Measurements from ENCODE around the gene TSPO. TPM values are rescaled to one million over a fixed set of nuclear protein-coding genes. Genes with fewer than 3 reads are reported as not detected.

Gene TSPO
- total and polyA plus RNA-seq, 3 donors from 2014 or later, result 42.8 to 92.5 (median 68.7) TPM

- 63 to 70% methylated on average over 8 of the region's 8 CpGs for WGBS, 2 donors
- TF ChIP-seq POLR2A (IDR thresholded peaks at IDR 0.05) (no peak), CTCF (IDR thresholded peaks at IDR 0.05) (no peak)
- H3K4me3 ChIP-seq, result no peak overlapping the region
These were observed 3.5 kb upstream of the TSPO start for GRCh38 chr22:43147821-43148220.

GRCh38 chr22:43148581-43148980 is 2.8 kb upstream of the TSPO start:
- TF ChIP-seq CTCF (IDR thresholded peaks at IDR 0.05), result no peak
- no peaks in the 10 kb centered on the region for H3K36me3 ChIP-seq (ENCODE audit: low read depth, missing control alignments)
- H3K27me3 ChIP-seq, result no peaks in the 10 kb centered on the region
- H3K9me3 ChIP-seq, result no peaks in the 10 kb centered on the region
- H3K4me3 ChIP-seq, result no peak overlapping the region
- intact Hi-C loops (cut with DNase I; ENCODE audit: low total_unique reads), result no loop called here
- no peak for DNase-seq
- H3K27ac ChIP-seq, result no peak overlapping the region
- WGBS, 2 donors, result 59 to 64% methylated on average over 4 to 6 of the region's 6 CpGs
- peaks cover 13% of the 10 kb centered on the region for H3K4me1 ChIP-seq

More at GRCh38 chr22:43147821-43148220, 3.5 kb upstream of the TSPO start:
- H3K27ac ChIP-seq, result no peak overlapping the region
- no peaks in the 10 kb centered on the region for H3K9me3 ChIP-seq
- H3K27me3 ChIP-seq, result no peaks in the 10 kb centered on the region
- no peaks in the 10 kb centered on the region for H3K36me3 ChIP-seq (ENCODE audit: low read depth, missing control alignments)
- DNase-seq, result no peak
- intact Hi-C loops (cut with DNase I; ENCODE audit: low total_unique reads), result no loop called here
- peaks cover 13% of the 10 kb centered on the region for H3K4me1 ChIP-seq

GRCh38 chr22:43150731-43151206 is 590 bp upstream of the TSPO start:
- no peak overlapping the region for H3K27ac ChIP-seq
- intact Hi-C loops (cut with DNase I; ENCODE audit: low total_unique reads), result no loop called here
- no peaks in the 10 kb centered on the region for H3K9me3 ChIP-seq
- peaks cover 13% of the 10 kb centered on the region for H3K4me1 ChIP-seq
- DNase-seq, result no peak
- no peaks in the 10 kb centered on the region for H3K36me3 ChIP-seq (ENCODE audit: low read depth, missing control alignments)
- no peak for TF ChIP-seq POLR2A (IDR thresholded peaks at IDR 0.05)
- H3K4me3 ChIP-seq, result peak overlapping the region; percentile 64 to 81
- 40 to 52% methylated on average over 11 to 15 of the region's 15 CpGs for WGBS, 2 donors
- no peaks in the 10 kb centered on the region for H3K27me3 ChIP-seq

- intact Hi-C loops (cut with DNase I; ENCODE audit: low total_unique reads), result no loop called here
- Histone ChIP-seq H3K9me3 (no peaks in the 10 kb centered on the region), H3K36me3 (ENCODE audit: low read depth, missing control alignments) (no peaks in the 10 kb centered on the region), H3K27me3 (no peaks in the 10 kb centered on the region), H3K4me1 (peaks cover 13% of the 10 kb centered on the region), H3K27ac (peak overlapping the region; percentile 59 to 63), H3K4me3 (peak overlapping the region; percentile 64 to 81)
- no peak for TF ChIP-seq POLR2A (IDR thresholded peaks at IDR 0.05)
- no peak for TF ChIP-seq CTCF (IDR thresholded peaks at IDR 0.05)
- no peak for DNase-seq
- WGBS, 2 donors, result 50% methylated on average over 18 of the region's 18 CpGs; no CpG with 5 or more reads in 1 of the 2 donors
These were observed 621 bp downstream of the TSPO start for GRCh38 chr22:43152003-43152356.

- peaks cover 13% of the 10 kb centered on the region for H3K4me1 ChIP-seq
- intact Hi-C loops (cut with DNase I; ENCODE audit: low total_unique reads), result no loop called here
- no peaks in the 10 kb centered on the region for H3K36me3 ChIP-seq (ENCODE audit: low read depth, missing control alignments)
- peak overlapping the region; percentile 9 to 81 for H3K4me3 ChIP-seq
- DNase-seq, result peak; percentile 66
- no peaks in the 10 kb centered on the region for H3K9me3 ChIP-seq
- peak overlapping the region; percentile 59 to 63 for H3K27ac ChIP-seq
- H3K27me3 ChIP-seq, result no peaks in the 10 kb centered on the region
- TF ChIP-seq POLR2A (IDR thresholded peaks at IDR 0.05), result no peak
- no peak for TF ChIP-seq CTCF (IDR thresholded peaks at IDR 0.05)
- 24 to 28% methylated on average over 14 to 22 of the region's 22 CpGs for WGBS, 2 donors
These were observed 1.2 kb downstream of the TSPO start for GRCh38 chr22:43152357-43153071.
